Activated T-cell treated with anti-CD3 and anti-CD28 coated beads, Interleukin-2, amount 50 U/mL, for 72 hours (primary cell): ENCODE results near the gene CHRNB2. TPM values are rescaled to one million over a fixed set of nuclear protein-coding genes. Genes with fewer than 3 reads are reported as not detected.
A peak's percentile ranks its signal among the peaks of the same experiment; 100 is the strongest.

ENCODE experiments used
- ATAC-seq, 2 donors: fragments of 150-1000 bp; cut with Tn5 transposase; replicated peaks in 1 of 2; 2 replicates each; pipeline ENCODE4 v1.10.0; 2021; ENCODE audit warnings: moderate library complexity in 2 of 2, mild to moderate bottlenecking in 1 of 2
- DNase-seq, 2 donors: peaks; one replicate each; pipeline ENCODE4 v3.0.0; 2021 to 2022; ENCODE audit warnings: mixed read lengths in 1 of 2
- H3K27ac Mint-ChIP-seq: one replicate; pipeline ENCODE4 v1.8.0; 2022; ENCODE audit warnings: mild to moderate bottlenecking, moderate library complexity, mixed read lengths
- H3K27me3 Mint-ChIP-seq: one replicate; pipeline ENCODE4 v1.8.0; 2022; ENCODE audit warnings: low read depth, mixed read lengths
- H3K36me3 Mint-ChIP-seq, 2 donors: one replicate each; pipeline ENCODE4 v1.8.0; 2022; ENCODE audit warnings: mixed read lengths in 2 of 2, mild to moderate bottlenecking in 1 of 2; ENCODE audit not compliant: insufficient read depth in 2 of 2
- H3K4me1 Mint-ChIP-seq: one replicate; pipeline ENCODE4 v1.8.0; 2022; ENCODE audit warnings: low read depth, mixed read lengths
- H3K4me3 Mint-ChIP-seq, 2 donors: one replicate each; pipeline ENCODE4 v1.8.0; 2022; ENCODE audit warnings: mild to moderate bottlenecking in 2 of 2, mixed read lengths in 2 of 2, moderate library complexity in 2 of 2
- H3K9me3 Mint-ChIP-seq, 2 donors: one replicate each; pipeline ENCODE4 v1.8.0; 2022; ENCODE audit warnings: mixed read lengths in 2 of 2
- total RNA-seq, 2 donors: library from RNA; stranded (reverse); gene quantifications; one replicate each; pipeline ENCODE4 v1.2.3, GENCODE V29; 2022

CHRNB2 gene
- total RNA-seq, 2 donors from 2014 or later, result 0.05 TPM; not detected in 1

- H3K27me3 Mint-ChIP-seq, result peaks cover 9% of the 10 kb centered on the region
- DNase-seq (peak; percentile 73 to 75), ATAC-seq (peak; percentile 88 to 90)
- peaks cover 23% of the 10 kb centered on the region for H3K4me1 Mint-ChIP-seq
- no peaks in the 10 kb centered on the region for H3K9me3 Mint-ChIP-seq
- H3K4me3 Mint-ChIP-seq, result no peak overlapping the region
- H3K27ac Mint-ChIP-seq, result no peak overlapping the region
- peaks cover 3 to 4% of the 10 kb centered on the region in 2 donors for H3K36me3 Mint-ChIP-seq
These were observed 21.1 kb upstream of the CHRNB2 start for GRCh38 chr1:154546264-154547063.

- Mint-ChIP-seq H3K9me3 (no peaks in the 10 kb centered on the region), H3K27ac (no peak overlapping the region), H3K4me3 (no peak overlapping the region), H3K27me3 (peaks cover 2% of the 10 kb centered on the region), H3K4me1 (peaks cover 23% of the 10 kb centered on the region), H3K36me3 (peaks cover 4 to 5% of the 10 kb centered on the region in 2 donors)
- DNase-seq (no peak), ATAC-seq (no peak)
These were observed 20.4 kb upstream of the CHRNB2 start for GRCh38 chr1:154547105-154547732.

GRCh38 chr1:154548028-154548427 is 19.6 kb upstream of the CHRNB2 start:
- Mint-ChIP-seq H3K27me3 (no peaks in the 10 kb centered on the region), H3K4me1 (peaks cover 23% of the 10 kb centered on the region), H3K4me3 (no peak overlapping the region), H3K9me3 (no peaks in the 10 kb centered on the region), H3K27ac (no peak overlapping the region), H3K36me3 (peaks cover 4 to 7% of the 10 kb centered on the region in 2 donors)
- ATAC-seq (no peak), DNase-seq (no peak)

- H3K27ac Mint-ChIP-seq, result peak overlapping the region; percentile 55
- peaks cover 4 to 13% of the 10 kb centered on the region in 2 donors for H3K36me3 Mint-ChIP-seq
- no peaks in the 10 kb centered on the region for H3K27me3 Mint-ChIP-seq
- H3K4me1 Mint-ChIP-seq, result peaks cover 33% of the 10 kb centered on the region
- no peak for ATAC-seq
- no peak overlapping the region for H3K4me3 Mint-ChIP-seq
- H3K9me3 Mint-ChIP-seq, result no peaks in the 10 kb centered on the region
- DNase-seq, result no peak
These were observed 18.3 kb upstream of the CHRNB2 start for GRCh38 chr1:154549202-154549770.

GRCh38 chr1:154550070-154550469 is 17.5 kb upstream of the CHRNB2 start:
- Mint-ChIP-seq H3K36me3 (peaks cover 4 to 19% of the 10 kb centered on the region in 2 donors), H3K9me3 (no peaks in the 10 kb centered on the region), H3K4me1 (peaks cover 33% of the 10 kb centered on the region), H3K27ac (no peak overlapping the region), H3K4me3 (no peak overlapping the region), H3K27me3 (no peaks in the 10 kb centered on the region)
- ATAC-seq (no peak), DNase-seq (no peak)

- Mint-ChIP-seq H3K36me3 (peaks cover 4 to 24% of the 10 kb centered on the region in 2 donors), H3K4me1 (peaks cover 34% of the 10 kb centered on the region), H3K9me3 (no peaks in the 10 kb centered on the region), H3K4me3 (no peak overlapping the region), H3K27ac (no peak overlapping the region), H3K27me3 (no peaks in the 10 kb centered on the region)
- no peak for DNase-seq
- no peak for ATAC-seq
These were observed 16.9 kb upstream of the CHRNB2 start for GRCh38 chr1:154550657-154551056.

GRCh38 chr1:154551474-154551873 is 16.1 kb upstream of the CHRNB2 start:
- H3K27ac Mint-ChIP-seq, result no peak overlapping the region
- H3K4me1 Mint-ChIP-seq, result peaks cover 42% of the 10 kb centered on the region
- ATAC-seq, result no peak
- H3K36me3 Mint-ChIP-seq, result peaks cover 4 to 24% of the 10 kb centered on the region in 2 donors
- H3K4me3 Mint-ChIP-seq, result no peak overlapping the region
- H3K9me3 Mint-ChIP-seq, result no peaks in the 10 kb centered on the region
- no peaks in the 10 kb centered on the region for H3K27me3 Mint-ChIP-seq
- DNase-seq, result no peak

GRCh38 chr1:154552036-154552435 is 15.5 kb upstream of the CHRNB2 start:
- no peak overlapping the region for H3K4me3 Mint-ChIP-seq
- H3K9me3 Mint-ChIP-seq, result no peaks in the 10 kb centered on the region
- H3K27ac Mint-ChIP-seq, result no peak overlapping the region
- H3K4me1 Mint-ChIP-seq, result peaks cover 47% of the 10 kb centered on the region
- DNase-seq, result no peak
- ATAC-seq, result no peak
- H3K36me3 Mint-ChIP-seq, result peaks cover 4 to 24% of the 10 kb centered on the region in 2 donors
- H3K27me3 Mint-ChIP-seq, result no peaks in the 10 kb centered on the region

GRCh38 chr1:154553056-154554030 is 14.2 kb upstream of the CHRNB2 start:
- Mint-ChIP-seq H3K9me3 (no peaks in the 10 kb centered on the region), H3K27me3 (no peaks in the 10 kb centered on the region), H3K36me3 (peaks cover 11 to 31% of the 10 kb centered on the region in 2 donors), H3K27ac (peak overlapping the region; percentile 29), H3K4me3 (no peak overlapping the region), H3K4me1 (peaks cover 52% of the 10 kb centered on the region)
- DNase-seq (no peak), ATAC-seq (no peak)

GRCh38 chr1:154556422-154556821 is 11.2 kb upstream of the CHRNB2 start:
- Mint-ChIP-seq H3K9me3 (no peaks in the 10 kb centered on the region), H3K36me3 (peaks cover 7 to 30% of the 10 kb centered on the region in 2 donors), H3K4me3 (peak overlapping the region; percentile 91 to 96), H3K27me3 (no peaks in the 10 kb centered on the region), H3K27ac (peak overlapping the region; percentile 62), H3K4me1 (peaks cover 50% of the 10 kb centered on the region)
- no peak for DNase-seq
- no peak for ATAC-seq

- no peak for DNase-seq
- H3K4me1 Mint-ChIP-seq, result peaks cover 50% of the 10 kb centered on the region
- H3K4me3 Mint-ChIP-seq, result peak overlapping the region; percentile 91 to 96
- peak overlapping the region; percentile 88 for H3K27ac Mint-ChIP-seq
- no peak for ATAC-seq
- H3K36me3 Mint-ChIP-seq, result peaks cover 7 to 28% of the 10 kb centered on the region in 2 donors
- no peaks in the 10 kb centered on the region for H3K9me3 Mint-ChIP-seq
- H3K27me3 Mint-ChIP-seq, result no peaks in the 10 kb centered on the region
These were observed 10.2 kb upstream of the CHRNB2 start for GRCh38 chr1:154557248-154557938.
